Measurements from ENCODE around the gene WIPF1. TPM values are rescaled to one million over a fixed set of nuclear protein-coding genes. Genes with fewer than 3 reads are reported as not detected.

WIPF1 gene
- polyA plus RNA-seq, 1 of the 3 experiments (the other 2 are of a cell fraction): 56.7 TPM

GRCh38 chr2:174535757-174536703 is 61.6 kb downstream of the WIPF1 start (continued):
- TF ChIP-seq TAF1 (IDR thresholded peaks at IDR 0.05; ENCODE audit: borderline replicate concordance, low read depth, low read length) (no peak), RAD21 (IDR thresholded peaks at IDR 0.05; ENCODE audit: low read length) (no peak; the same call in 1 of the 2 replicates), IRF3 (IDR thresholded peaks at IDR 0.05; ENCODE audit: low read depth, low read length) (no peak), EZH2phosphoT487 (IDR thresholded peaks at IDR 0.05; ENCODE audit: borderline replicate concordance, low read depth) (no peak), FOXM1 (IDR thresholded peaks at IDR 0.05; ENCODE audit: low read depth) (no peak), ZBTB33 (IDR thresholded peaks at IDR 0.05; ENCODE audit: borderline replicate concordance, low read depth) (no peak), RFX5 (IDR thresholded peaks at IDR 0.05; ENCODE audit: low read length) (no peak), MEF2A (IDR thresholded peaks at IDR 0.05; ENCODE audit: borderline replicate concordance, low read depth) (no peak)

GRCh38 chr2:174535083-174535482 is 62.5 kb downstream of the WIPF1 start:
- no peaks in the 10 kb centered on the region for H4K20me1 ChIP-seq (ENCODE audit: insufficient read depth)
- no peak overlapping the region for H3K4me3 ChIP-seq (ENCODE audit: low read depth in 2 of 2, low read length in 1 of 2)
- H3K27me3 ChIP-seq (ENCODE audit: insufficient read depth): no peaks in the 10 kb centered on the region
- no peak overlapping the region for H2AFZ ChIP-seq (ENCODE audit: low read depth)
- POLR2A ChIA-PET: interaction anchor here (1.1 to 2.2 kb wide), 2 partner anchors 145 to 147 kb away, joined by 3 to 10 read pairs; no protein-coding TSS in a partner anchor
- H3K36me3 ChIP-seq (replicated peaks in 1 of 2; ENCODE audit: control insufficient read depth in 1 of 2, insufficient read depth in 2 of 2, low read length in 1 of 2): no peaks in the 10 kb centered on the region
- H3F3A ChIP-seq (replicated peaks; ENCODE audit: insufficient read depth): no peaks in the 10 kb centered on the region
- TF ChIP-seq EP300 (IDR thresholded peaks at IDR 0.05; ENCODE audit: borderline replicate concordance in 1 of 2, low read depth in 1 of 2, low read length in 1 of 2) (peak in 1 of 2 experiments; percentile 59; a peak in 1 of 4 replicates), FOXJ3 (CRISPR knock-in tag; IDR thresholded peaks at IDR 0.05) (peak; percentile 81), MXI1 (IDR thresholded peaks at IDR 0.05; ENCODE audit: low read depth, low read length) (peak; percentile 34; the same call in 1 of the 2 replicates), USF1 (IDR thresholded peaks at IDR 0.05; ENCODE audit: borderline replicate concordance, low read depth) (no peak), GATA2 (CRISPR knock-in tag; IDR thresholded peaks at IDR 0.05) (peak; percentile 96), RCOR1 (IDR thresholded peaks at IDR 0.05; ENCODE audit: low read length) (peak; percentile 54; the same call in 1 of the 2 replicates), FOSL2 (IDR thresholded peaks at IDR 0.05; ENCODE audit: borderline replicate concordance, low read depth) (no peak), CHD2 (IDR thresholded peaks at IDR 0.05; ENCODE audit: low read length, partially characterized antibody) (peak; percentile 59), FOXM1 (IDR thresholded peaks at IDR 0.05; ENCODE audit: low read depth) (no peak), REST (IDR thresholded peaks at IDR 0.05; ENCODE audit: low read depth, low read length) (no peak)
- H3K9me2 ChIP-seq: no peaks in the 10 kb centered on the region
- H3K9me3 ChIP-seq: no peaks in the 10 kb centered on the region
- H3K4me2 ChIP-seq: no peak overlapping the region
- peak; percentile 39 for DNase-seq
- no peak overlapping the region for H3K9ac ChIP-seq
- 62% methylated on average over 3 of the region's 3 CpGs for WGBS (ENCODE audit: low lambda C conversion rate)
- CTCF ChIA-PET: interaction anchor here (1.1 to 4.9 kb wide), 6 partner anchors 11 to 160 kb away, joined by 3 to 34 read pairs (median 6); no protein-coding TSS in a partner anchor
- no peaks in the 10 kb centered on the region for H3K79me2 ChIP-seq (ENCODE audit: insufficient read depth)
- peaks cover 0 to 22% of the 10 kb centered on the region in 2 experiments; a peak in 2 of 4 replicates for H3K4me1 ChIP-seq (ENCODE audit: control insufficient read depth in 1 of 2, insufficient read depth in 2 of 2, low read depth in 1 of 2, low read length in 1 of 2)
- peak overlapping the region in 1 of 2 experiments; percentile 82; a peak in 2 of 4 replicates for H3K27ac ChIP-seq (ENCODE audit: low read depth in 2 of 2, low read length in 1 of 2)
